Smooth muscle cell of the coronary artery (primary cell): ENCODE data around the gene SGO2. TPM values are rescaled to one million over a fixed set of nuclear protein-coding genes. Genes with fewer than 3 reads are reported as not detected.

ENCODE experiments used
- total RNA-seq: library from RNA; depleted of rRNA; stranded (reverse); fragments of >200 nt; gene quantifications from 2 replicates; pipeline ENCODE4 v1.2.3, GENCODE V29; 2014; ENCODE audit warnings: low replicate concordance

The SGO2 gene, protein sequence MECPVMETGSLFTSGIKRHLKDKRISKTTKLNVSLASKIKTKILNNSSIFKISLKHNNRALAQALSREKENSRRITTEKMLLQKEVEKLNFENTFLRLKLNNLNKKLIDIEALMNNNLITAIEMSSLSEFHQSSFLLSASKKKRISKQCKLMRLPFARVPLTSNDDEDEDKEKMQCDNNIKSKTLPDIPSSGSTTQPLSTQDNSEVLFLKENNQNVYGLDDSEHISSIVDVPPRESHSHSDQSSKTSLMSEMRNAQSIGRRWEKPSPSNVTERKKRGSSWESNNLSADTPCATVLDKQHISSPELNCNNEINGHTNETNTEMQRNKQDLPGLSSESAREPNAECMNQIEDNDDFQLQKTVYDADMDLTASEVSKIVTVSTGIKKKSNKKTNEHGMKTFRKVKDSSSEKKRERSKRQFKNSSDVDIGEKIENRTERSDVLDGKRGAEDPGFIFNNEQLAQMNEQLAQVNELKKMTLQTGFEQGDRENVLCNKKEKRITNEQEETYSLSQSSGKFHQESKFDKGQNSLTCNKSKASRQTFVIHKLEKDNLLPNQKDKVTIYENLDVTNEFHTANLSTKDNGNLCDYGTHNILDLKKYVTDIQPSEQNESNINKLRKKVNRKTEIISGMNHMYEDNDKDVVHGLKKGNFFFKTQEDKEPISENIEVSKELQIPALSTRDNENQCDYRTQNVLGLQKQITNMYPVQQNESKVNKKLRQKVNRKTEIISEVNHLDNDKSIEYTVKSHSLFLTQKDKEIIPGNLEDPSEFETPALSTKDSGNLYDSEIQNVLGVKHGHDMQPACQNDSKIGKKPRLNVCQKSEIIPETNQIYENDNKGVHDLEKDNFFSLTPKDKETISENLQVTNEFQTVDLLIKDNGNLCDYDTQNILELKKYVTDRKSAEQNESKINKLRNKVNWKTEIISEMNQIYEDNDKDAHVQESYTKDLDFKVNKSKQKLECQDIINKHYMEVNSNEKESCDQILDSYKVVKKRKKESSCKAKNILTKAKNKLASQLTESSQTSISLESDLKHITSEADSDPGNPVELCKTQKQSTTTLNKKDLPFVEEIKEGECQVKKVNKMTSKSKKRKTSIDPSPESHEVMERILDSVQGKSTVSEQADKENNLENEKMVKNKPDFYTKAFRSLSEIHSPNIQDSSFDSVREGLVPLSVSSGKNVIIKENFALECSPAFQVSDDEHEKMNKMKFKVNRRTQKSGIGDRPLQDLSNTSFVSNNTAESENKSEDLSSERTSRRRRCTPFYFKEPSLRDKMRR
- 0.59 and 2.6 TPM in 2 replicates for total RNA-seq

DNA sequence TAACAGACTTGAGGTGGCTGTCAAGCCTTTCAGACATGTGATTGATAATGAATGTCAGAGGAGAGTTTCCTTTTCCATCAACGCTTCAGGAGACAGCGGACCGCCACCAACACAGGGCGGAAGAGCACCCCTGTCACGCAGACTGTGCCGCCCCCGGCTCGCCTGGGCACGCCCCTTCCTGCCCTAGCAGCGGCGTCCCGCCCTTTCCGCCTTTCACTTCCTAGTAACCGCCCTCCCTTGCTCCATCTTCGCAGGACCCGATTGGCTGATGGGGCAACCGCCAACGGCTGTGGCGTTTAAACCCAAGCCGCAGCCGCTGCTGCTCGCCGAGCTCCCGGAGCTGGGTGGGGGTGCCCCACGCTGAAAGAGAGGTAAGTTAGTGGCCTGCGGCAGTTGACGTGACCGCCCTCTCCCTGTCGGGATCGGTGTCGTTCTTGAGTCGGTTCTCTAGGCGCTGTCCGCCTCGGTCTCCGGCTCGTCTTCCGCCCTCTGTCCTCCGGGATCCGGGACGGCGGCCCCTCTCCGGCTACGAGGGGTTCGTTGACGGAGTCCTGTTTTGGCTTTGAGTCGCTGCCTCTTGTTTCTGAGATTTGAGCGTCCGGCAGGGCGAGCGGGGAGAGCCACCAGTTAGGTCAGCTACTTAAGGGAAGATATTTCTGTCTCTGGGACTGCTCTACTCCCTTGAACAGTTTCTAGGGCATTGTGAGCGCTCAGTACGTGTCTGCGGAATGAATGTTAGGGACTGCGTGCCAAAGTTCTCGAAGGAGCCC lies at the start of gene SGO2:
SGO2 (plus strand) TSS at position 326 of the 770 bp plus-strand sequence. CDS start 6,769 bp downstream, outside the sequence.

DNA sequence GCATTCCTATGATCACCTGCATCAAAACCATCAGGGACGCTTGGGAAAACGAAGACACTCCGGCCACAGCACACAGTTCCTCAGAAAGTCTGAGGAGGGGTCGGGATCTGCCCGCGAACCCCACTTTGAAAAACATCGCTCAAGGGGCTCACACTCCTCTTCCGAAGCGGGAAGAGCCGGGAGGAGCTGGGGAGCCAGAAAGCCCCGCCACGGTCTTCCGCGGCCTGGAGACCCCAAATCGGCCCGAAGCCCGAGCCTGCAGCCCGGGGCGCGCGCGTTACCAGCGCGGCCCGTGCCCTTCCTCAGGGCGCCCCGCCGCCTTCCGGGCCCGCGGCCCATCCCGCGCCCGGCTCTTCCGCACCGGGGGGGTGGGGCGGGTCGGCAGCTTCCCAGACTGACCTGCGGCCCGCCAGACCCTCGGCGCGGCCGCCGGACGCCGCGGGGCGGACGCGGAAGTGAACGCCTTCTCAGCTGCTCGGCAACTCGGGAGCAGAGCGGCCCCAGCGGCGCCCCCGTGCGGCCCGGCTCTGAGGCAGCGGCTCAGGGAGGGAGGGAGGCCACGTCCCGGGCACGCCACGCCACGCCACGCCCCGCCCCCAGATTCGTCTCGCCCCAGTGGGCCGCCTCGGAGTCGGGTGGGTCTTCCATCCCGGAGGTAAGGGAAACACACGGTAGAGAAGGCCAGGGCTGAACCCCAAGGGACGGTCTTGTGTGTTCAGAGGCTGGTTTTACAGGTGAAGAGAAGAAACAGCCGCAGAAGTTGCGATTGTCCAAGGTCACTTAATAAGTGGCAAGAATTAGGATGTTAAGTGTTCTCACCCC lies 16.2 kb upstream of the SGO2 start, which contains the start of gene KCTD18:
KCTD18 (minus strand) TSS at position 457 of the 822 bp plus-strand sequence. CDS start 3,052 bp downstream, outside the sequence.

DNA sequence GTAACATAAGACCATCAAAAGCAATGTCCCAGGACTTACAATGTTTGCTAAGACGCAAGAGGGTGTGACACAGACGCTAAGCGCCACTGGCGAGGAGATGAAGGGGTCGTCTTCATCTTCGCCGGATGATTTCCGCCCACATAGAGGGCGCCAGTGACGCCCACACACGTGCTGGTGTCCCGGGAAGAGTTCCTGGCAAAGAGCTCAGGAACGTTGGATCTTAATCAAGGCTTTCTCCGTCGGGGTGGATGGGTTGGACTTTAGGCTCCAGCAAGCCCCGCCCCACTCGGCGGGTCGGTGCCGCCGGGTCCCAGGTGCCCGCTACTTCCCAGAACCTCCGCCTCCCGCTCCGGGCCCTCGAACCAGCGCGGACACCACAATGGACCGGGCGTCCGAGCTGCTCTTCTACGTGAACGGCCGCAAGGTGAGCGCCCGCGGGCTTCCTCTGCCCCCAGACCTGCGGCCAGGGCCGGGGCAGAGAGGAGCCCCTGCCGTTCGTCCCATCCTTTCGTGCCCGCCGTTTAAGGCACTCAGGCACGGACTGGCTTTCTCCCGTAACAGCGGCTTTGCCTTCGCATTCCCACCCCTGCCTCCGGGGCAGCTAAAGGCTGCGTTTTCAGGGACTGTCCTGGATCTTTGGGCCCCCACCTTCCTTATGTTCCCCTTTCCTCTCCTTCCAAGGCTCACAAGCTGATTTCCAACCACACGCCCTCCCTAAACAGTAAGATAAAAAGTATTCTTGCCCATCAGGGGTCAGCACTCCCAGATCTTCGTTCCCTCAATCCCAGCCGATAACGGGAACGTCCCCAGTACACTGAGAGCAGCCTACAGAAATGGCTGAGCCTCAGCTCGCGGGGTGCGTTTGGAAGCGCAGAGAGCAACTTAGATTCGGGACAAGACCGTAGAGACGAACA lies 60.0 kb downstream of the SGO2 start, which contains the start of gene AOX1:
AOX1 (plus strand) TSS at position 285 of the 914 bp plus-strand sequence; CDS start at position 380, 95 bp downstream.

Other genes with a start within 250 kb of the SGO2 start
- gene SPATS2L, start 219.5 kb upstream of the SGO2 start, total RNA-seq = 25.4 and 48.6 TPM in 2 replicates
- 17.8 and 18.2 TPM in 2 replicates for gene KCTD18, start 16.1 kb upstream of the SGO2 start, total RNA-seq
- gene AOX1, start 59.8 kb downstream of the SGO2 start, total RNA-seq = 3.2 and 208 TPM in 2 replicates